ENCODE results near the gene FGF12. TPM values are rescaled to one million over a fixed set of nuclear protein-coding genes. Genes with fewer than 3 reads are reported as not detected.

FGF12 gene
- total RNA-seq, 4 donors from 2014 or later: 0.94 to 15.9 (median 15.1) TPM

- WGBS, 2 donors (ENCODE audit: low coverage in 1 of 2): 46 to 93% methylated on average over 3 to 5 of the region's 5 CpGs
These were observed 245.7 kb downstream of the FGF12 start for GRCh38 chr3:192481638-192482037.

GRCh38 chr3:192467230-192468140 is 259.9 kb downstream of the FGF12 start:
- H3K27me3 ChIP-seq: no peaks in the 10 kb centered on the region
- peak; percentile 53 for ATAC-seq
- H3K27ac ChIP-seq: no peak overlapping the region
- 30 to 59% methylated on average over 6 to 13 of the region's 13 CpGs for WGBS, 2 donors (ENCODE audit: low coverage in 1 of 2)
- no peaks in the 10 kb centered on the region for H3K9me3 ChIP-seq
- no peaks in the 10 kb centered on the region for H3K36me3 ChIP-seq
- no peaks in the 10 kb centered on the region for H3K4me1 ChIP-seq
- no peak overlapping the region for H3K4me3 ChIP-seq
- TF ChIP-seq EP300 (IDR thresholded peaks at IDR 0.05): no peak
- no peak for TF ChIP-seq POLR2AphosphoS5 (IDR thresholded peaks at IDR 0.05)
- TF ChIP-seq CTCF (IDR thresholded peaks at IDR 0.05): peak; percentile 65 to 89 (median 80)
- TF ChIP-seq POLR2A (IDR thresholded peaks at IDR 0.05): no peak

More at GRCh38 chr3:192481638-192482037, 245.7 kb downstream of the FGF12 start:
- TF ChIP-seq EP300 (IDR thresholded peaks at IDR 0.05) (no peak), POLR2A (IDR thresholded peaks at IDR 0.05) (no peak), POLR2AphosphoS5 (IDR thresholded peaks at IDR 0.05) (no peak), CTCF (IDR thresholded peaks at IDR 0.05) (no peak)
- Histone ChIP-seq H3K9me3 (no peaks in the 10 kb centered on the region), H3K4me3 (no peak overlapping the region), H3K4me1 (no peaks in the 10 kb centered on the region), H3K36me3 (no peaks in the 10 kb centered on the region), H3K27ac (no peak overlapping the region), H3K27me3 (no peaks in the 10 kb centered on the region)
- ATAC-seq: no peak

- 69 to 82% methylated on average over 3 to 4 of the region's 4 CpGs for WGBS, 2 donors (ENCODE audit: low coverage in 1 of 2)
- peaks cover 0 to 7% (median 0%) of the 10 kb centered on the region in 3 donors for H3K4me1 ChIP-seq
- TF ChIP-seq EP300 (IDR thresholded peaks at IDR 0.05): no peak
- TF ChIP-seq CTCF (IDR thresholded peaks at IDR 0.05): no peak
- no peak for TF ChIP-seq POLR2AphosphoS5 (IDR thresholded peaks at IDR 0.05)
- no peak for TF ChIP-seq POLR2A (IDR thresholded peaks at IDR 0.05)
- no peak overlapping the region for H3K4me3 ChIP-seq
- peaks cover 51% of the 10 kb centered on the region for H3K27me3 ChIP-seq
- no peaks in the 10 kb centered on the region for H3K36me3 ChIP-seq
- no peak for ATAC-seq
- peaks cover 0 to 11% (median 0%) of the 10 kb centered on the region in 3 donors for H3K9me3 ChIP-seq
- no peak overlapping the region for H3K27ac ChIP-seq
These were observed 278.3 kb downstream of the FGF12 start for GRCh38 chr3:192449036-192449435.

GRCh38 chr3:192445770-192446644 is 281.3 kb downstream of the FGF12 start:
- Histone ChIP-seq H3K9me3 (no peaks in the 10 kb centered on the region), H3K4me3 (no peak overlapping the region), H3K36me3 (no peaks in the 10 kb centered on the region), H3K27ac (no peak overlapping the region), H3K27me3 (peaks cover 45% of the 10 kb centered on the region), H3K4me1 (peaks cover 0 to 7% (median 0%) of the 10 kb centered on the region in 3 donors)
- TF ChIP-seq CTCF (IDR thresholded peaks at IDR 0.05) (no peak), EP300 (IDR thresholded peaks at IDR 0.05) (no peak), POLR2AphosphoS5 (IDR thresholded peaks at IDR 0.05) (no peak), POLR2A (IDR thresholded peaks at IDR 0.05) (no peak)
- WGBS, 2 donors (ENCODE audit: low coverage in 1 of 2): 33 to 42% methylated on average over 6 to 9 of the region's 10 CpGs
- no peak for ATAC-seq
